GM12892 (cell line): Measurements from ENCODE around the gene MEAK7.

ENCODE experiments used
- POLR2A ChIP-seq: IDR thresholded peaks from 2 replicates; pipeline ENCODE4 v1.6.1; 2011; ENCODE audit warnings: low read depth, low read length, control low read depth
- POLR2AphosphoS5 ChIP-seq: IDR thresholded peaks from 2 replicates; pipeline ENCODE4 v1.6.1; 2011; ENCODE audit warnings: low read depth, low read length, control low read depth
- TAF1 ChIP-seq: IDR thresholded peaks from 2 replicates; pipeline ENCODE4 v1.6.1; 2011; ENCODE audit warnings: low read depth, mild to moderate bottlenecking, control low read depth, low read length, borderline replicate concordance

- TF ChIP-seq POLR2AphosphoS5 (no peak), POLR2A (no peak), TAF1 (no peak)
Measured at GRCh38 chr16:84497418-84498222, 6.8 kb downstream of the MEAK7 start.
